Upper lobe of left lung (tissue), 6 donors: Measurements from ENCODE around the gene ZNF618. TPM values are rescaled to one million over a fixed set of nuclear protein-coding genes. Genes with fewer than 3 reads are reported as not detected.

ENCODE experiments used
- ATAC-seq, 2 donors: fragments of 200-7000 bp; cut with Tn5 transposase; one replicate each; pipeline ENCODE4 v1.9.1; 2022; ENCODE audit warnings: mild to moderate bottlenecking in 2 of 2, moderate library complexity in 2 of 2; ENCODE audit not compliant: low FRiP score in 2 of 2
- DNase-seq, 2 donors: peaks; one replicate each; pipeline ENCODE4 v3.0.0-alpha.2; 2019 to 2020
- H3K27ac ChIP-seq, 4 donors: fragments of 200-600 bp; sonication (generic); one replicate each; pipeline ENCODE4 v1.5.1; 2016 to 2019
- H3K27me3 ChIP-seq, 4 donors: fragments of 200-600 bp; sonication (generic); one replicate each; pipeline ENCODE4 v1.5.1; 2017 to 2019
- H3K36me3 ChIP-seq, 4 donors: fragments of 200-600 bp; sonication (generic); one replicate each; pipeline ENCODE4 v1.5.1; 2016 to 2019
- H3K4me1 ChIP-seq, 4 donors: fragments of 200-600 bp; sonication (generic); one replicate each; pipeline ENCODE4 v1.5.1; 2018 to 2019
- H3K4me3 ChIP-seq, 4 donors: fragments of 200-600 bp; sonication (generic); one replicate each; pipeline ENCODE4 v1.5.1; 2017 to 2019; ENCODE audit warnings: mild to moderate bottlenecking in 2 of 4, moderate library complexity in 1 of 4
- H3K9me3 ChIP-seq, 4 donors: fragments of 200-600 bp; sonication (generic); one replicate each; pipeline ENCODE4 v1.5.1; 2018 to 2019
- CTCF ChIP-seq, 6 experiments: fragments of 450-650 bp in 4 of 6; fragments of 200-600 bp in 2 of 6; sonication (generic) in 2 of 6; IDR thresholded peaks; one replicate each; pipeline ENCODE4 v1.5.1; 2016 to 2019; ENCODE audit warnings: antibody characterized with exemption in 6 of 6
- EP300 ChIP-seq, 4 donors: sonication (generic); formaldehyde crosslinking; IDR thresholded peaks; one replicate each; pipeline ENCODE4 v1.5.1; 2017; ENCODE audit warnings: antibody characterized with exemption in 4 of 4, control low read depth in 2 of 4
- POLR2A ChIP-seq, 4 donors: fragments of 450-650 bp; IDR thresholded peaks; one replicate each; pipeline ENCODE4 v1.5.1; 2016 to 2017; ENCODE audit warnings: antibody characterized with exemption in 4 of 4, mild to moderate bottlenecking in 2 of 4
- POLR2AphosphoS5 ChIP-seq, 2 donors: sonication (generic); formaldehyde crosslinking; IDR thresholded peaks; one replicate each; pipeline ENCODE4 v1.5.1; 2017; ENCODE audit warnings: antibody characterized with exemption in 2 of 2
- WGBS, 2 donors: methylation state at CpG; one replicate each; pipeline ENCODE4 v1.1.5; 2017 to 2018; 5-methylcytosine and 5-hydroxymethylcytosine counted together
- total RNA-seq, 6 donors: library from RNA; depleted of rRNA in 4 of 6; stranded (reverse); fragments of >200 nt in 4 of 6; gene quantifications; one replicate each; pipeline versions ENCODE4 v1.1.0 to v1.2.1, GENCODE V29; 2016 to 2021
- donor health status: DM: no; HTN: no; CAD: no; lungs with moderate emphysema.
- donor health status: DM: no; HTN: yes; CAD: no; lungs with severe emphysema.

Gene ZNF618
- total RNA-seq, 6 donors from 2014 or later = 3.2 to 11.6 (median 9.1) TPM

GRCh38 chr9:113949571-113950078, 73.5 kb downstream of the ZNF618 start:
- Histone ChIP-seq H3K36me3 (no peaks in the 10 kb centered on the region), H3K4me1 (peaks cover 0 to 1% (median 0%) of the 10 kb centered on the region in 4 donors), H3K27ac (no peak overlapping the region), H3K9me3 (no peaks in the 10 kb centered on the region), H3K27me3 (no peaks in the 10 kb centered on the region), H3K4me3 (no peak overlapping the region)
- TF ChIP-seq EP300 (IDR thresholded peaks at IDR 0.05) = no peak
- TF ChIP-seq CTCF (IDR thresholded peaks at IDR 0.05) = no peak
- no peak for TF ChIP-seq POLR2AphosphoS5 (IDR thresholded peaks at IDR 0.05)
- no peak for TF ChIP-seq POLR2A (IDR thresholded peaks at IDR 0.05)
- 94 to 96% methylated on average over 17 of the region's 17 CpGs for WGBS, 2 donors
- DNase-seq (peak in 1 of 2 donors; percentile 36), ATAC-seq (no peak)

- peaks cover 2 to 7% (median 6%) of the 10 kb centered on the region in 4 donors for H3K4me1 ChIP-seq
- 86 to 93% methylated on average over 11 to 13 of the region's 13 CpGs for WGBS, 2 donors
- ATAC-seq (no peak), DNase-seq (no peak)
- no peak overlapping the region for H3K27ac ChIP-seq
- H3K36me3 ChIP-seq = no peaks in the 10 kb centered on the region
- TF ChIP-seq POLR2A (IDR thresholded peaks at IDR 0.05) (no peak), CTCF (IDR thresholded peaks at IDR 0.05) (no peak)
- H3K9me3 ChIP-seq = no peaks in the 10 kb centered on the region
- H3K27me3 ChIP-seq = no peaks in the 10 kb centered on the region
- H3K4me3 ChIP-seq = no peak overlapping the region
Observed at GRCh38 chr9:113950195-113951031, 74.3 kb downstream of the ZNF618 start.

GRCh38 chr9:113951032-113951372, 74.9 kb downstream of the ZNF618 start:
- 79 to 92% methylated on average over 2 of the region's 2 CpGs for WGBS, 2 donors
- H3K4me3 ChIP-seq = no peak overlapping the region

GRCh38 chr9:113952676-113953075, 76.6 kb downstream of the ZNF618 start:
- ATAC-seq = no peak
- H3K36me3 ChIP-seq = no peaks in the 10 kb centered on the region
- no peaks in the 10 kb centered on the region for H3K9me3 ChIP-seq
- TF ChIP-seq POLR2AphosphoS5 (IDR thresholded peaks at IDR 0.05) = no peak
- TF ChIP-seq POLR2A (IDR thresholded peaks at IDR 0.05) = no peak
- no peak for TF ChIP-seq CTCF (IDR thresholded peaks at IDR 0.05)
- no peak for TF ChIP-seq EP300 (IDR thresholded peaks at IDR 0.05)
- H3K27me3 ChIP-seq = no peaks in the 10 kb centered on the region
- no peak overlapping the region for H3K4me3 ChIP-seq
- no peak for DNase-seq
- H3K27ac ChIP-seq = no peak overlapping the region
- peaks cover 7 to 19% (median 9%) of the 10 kb centered on the region in 4 donors for H3K4me1 ChIP-seq

More at GRCh38 chr9:113951032-113951372, 74.9 kb downstream of the ZNF618 start:
- DNase-seq (no peak), ATAC-seq (no peak)
- Histone ChIP-seq H3K4me1 (peaks cover 7 to 11% (median 7%) of the 10 kb centered on the region in 4 donors), H3K9me3 (no peaks in the 10 kb centered on the region), H3K27me3 (no peaks in the 10 kb centered on the region), H3K36me3 (no peaks in the 10 kb centered on the region), H3K27ac (no peak overlapping the region)
- no peak for TF ChIP-seq POLR2A (IDR thresholded peaks at IDR 0.05)

GRCh38 chr9:113953531-113953930, 77.4 kb downstream of the ZNF618 start:
- Histone ChIP-seq H3K27ac (no peak overlapping the region), H3K9me3 (no peaks in the 10 kb centered on the region), H3K4me3 (no peak overlapping the region), H3K4me1 (peaks cover 7 to 25% (median 9%) of the 10 kb centered on the region in 4 donors), H3K36me3 (no peaks in the 10 kb centered on the region), H3K27me3 (no peaks in the 10 kb centered on the region)
- 86 to 91% methylated on average over 2 of the region's 2 CpGs for WGBS, 2 donors
- no peak for DNase-seq
- TF ChIP-seq POLR2AphosphoS5 (IDR thresholded peaks at IDR 0.05) = no peak
- TF ChIP-seq POLR2A (IDR thresholded peaks at IDR 0.05) = no peak
- no peak for TF ChIP-seq CTCF (IDR thresholded peaks at IDR 0.05)
- no peak for TF ChIP-seq EP300 (IDR thresholded peaks at IDR 0.05)
- no peak for ATAC-seq
